Measurements from ENCODE around the gene BAIAP3.

Gene BAIAP3

GRCh38 chr16:1319041-1319440 lies 14.4 kb upstream of the BAIAP3 start:
- Histone ChIP-seq H3K27ac (no peak overlapping the region), H3K4me3 (no peak overlapping the region)
- TF ChIP-seq, protein P1, sequence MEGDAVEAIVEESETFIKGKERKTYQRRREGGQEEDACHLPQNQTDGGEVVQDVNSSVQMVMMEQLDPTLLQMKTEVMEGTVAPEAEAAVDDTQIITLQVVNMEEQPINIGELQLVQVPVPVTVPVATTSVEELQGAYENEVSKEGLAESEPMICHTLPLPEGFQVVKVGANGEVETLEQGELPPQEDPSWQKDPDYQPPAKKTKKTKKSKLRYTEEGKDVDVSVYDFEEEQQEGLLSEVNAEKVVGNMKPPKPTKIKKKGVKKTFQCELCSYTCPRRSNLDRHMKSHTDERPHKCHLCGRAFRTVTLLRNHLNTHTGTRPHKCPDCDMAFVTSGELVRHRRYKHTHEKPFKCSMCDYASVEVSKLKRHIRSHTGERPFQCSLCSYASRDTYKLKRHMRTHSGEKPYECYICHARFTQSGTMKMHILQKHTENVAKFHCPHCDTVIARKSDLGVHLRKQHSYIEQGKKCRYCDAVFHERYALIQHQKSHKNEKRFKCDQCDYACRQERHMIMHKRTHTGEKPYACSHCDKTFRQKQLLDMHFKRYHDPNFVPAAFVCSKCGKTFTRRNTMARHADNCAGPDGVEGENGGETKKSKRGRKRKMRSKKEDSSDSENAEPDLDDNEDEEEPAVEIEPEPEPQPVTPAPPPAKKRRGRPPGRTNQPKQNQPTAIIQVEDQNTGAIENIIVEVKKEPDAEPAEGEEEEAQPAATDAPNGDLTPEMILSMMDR (IDR thresholded peaks at IDR 0.05), result no peak
- no peak for DNase-seq (ENCODE audit: low spot score)

DNA sequence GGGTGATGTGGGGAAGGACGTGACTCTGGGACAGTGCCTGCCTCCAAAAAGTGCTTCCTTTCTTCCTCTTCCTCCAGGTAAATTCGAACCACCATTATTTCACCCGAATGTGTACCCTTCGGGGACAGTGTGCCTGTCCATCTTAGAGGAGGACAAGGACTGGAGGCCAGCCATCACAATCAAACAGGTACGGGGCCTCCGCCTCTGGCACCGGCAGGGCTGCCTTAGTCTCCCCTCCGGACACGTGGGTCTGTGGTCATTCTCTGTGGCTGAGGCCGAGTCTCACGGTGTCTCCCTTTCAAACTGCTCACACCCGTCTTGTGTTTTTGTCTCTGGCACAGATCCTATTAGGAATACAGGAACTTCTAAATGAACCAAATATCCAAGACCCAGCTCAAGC lies 13.3 kb upstream of the BAIAP3 start:
- H3K4me3 ChIP-seq, result no peak overlapping the region
- no peak overlapping the region for H3K27ac ChIP-seq
- DNase-seq (ENCODE audit: low spot score), result no peak
- TF ChIP-seq, protein P1 (IDR thresholded peaks at IDR 0.05), result no peak

DNA sequence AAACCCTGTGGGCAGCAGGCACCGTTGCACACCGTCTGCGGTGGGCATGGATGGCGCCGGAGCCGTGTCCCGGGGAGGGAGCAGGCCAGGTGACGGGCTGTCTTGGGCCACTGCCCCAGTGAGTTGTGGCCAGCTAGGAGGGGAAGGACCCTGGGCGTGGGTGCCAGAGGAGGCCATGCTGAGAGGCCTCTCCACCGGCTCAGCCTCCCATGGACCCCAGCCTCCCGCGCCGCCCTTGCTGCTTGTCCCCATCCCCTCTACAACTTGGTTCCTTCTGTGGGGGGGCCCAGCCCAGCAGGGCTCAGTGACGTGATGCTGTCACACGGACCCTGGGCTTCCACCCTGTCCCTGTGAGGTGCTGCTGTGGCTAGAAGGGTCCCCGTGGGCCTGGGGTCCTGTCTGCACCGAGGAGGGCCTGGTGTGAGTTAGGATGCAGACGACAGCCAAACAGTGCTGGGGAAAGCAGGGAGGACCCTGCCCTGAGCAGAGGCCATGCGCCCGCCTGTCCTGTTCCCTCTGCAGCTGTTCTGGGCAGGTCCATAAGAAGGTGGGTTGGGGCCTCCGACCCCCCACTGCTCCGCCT lies 12.7 kb upstream of the BAIAP3 start:
- DNase-seq (ENCODE audit: low spot score), result no peak
- Histone ChIP-seq H3K4me3 (no peak overlapping the region), H3K27ac (no peak overlapping the region)
- TF ChIP-seq, protein P1 (IDR thresholded peaks at IDR 0.05), result no peak

- no peak for DNase-seq (ENCODE audit: low spot score)
- TF ChIP-seq, protein P1 (IDR thresholded peaks at IDR 0.05), result no peak
- no peak overlapping the region for H3K27ac ChIP-seq
- no peak overlapping the region for H3K4me3 ChIP-seq
Measured at GRCh38 chr16:1322407-1322806, 11.0 kb upstream of the BAIAP3 start.

DNA sequence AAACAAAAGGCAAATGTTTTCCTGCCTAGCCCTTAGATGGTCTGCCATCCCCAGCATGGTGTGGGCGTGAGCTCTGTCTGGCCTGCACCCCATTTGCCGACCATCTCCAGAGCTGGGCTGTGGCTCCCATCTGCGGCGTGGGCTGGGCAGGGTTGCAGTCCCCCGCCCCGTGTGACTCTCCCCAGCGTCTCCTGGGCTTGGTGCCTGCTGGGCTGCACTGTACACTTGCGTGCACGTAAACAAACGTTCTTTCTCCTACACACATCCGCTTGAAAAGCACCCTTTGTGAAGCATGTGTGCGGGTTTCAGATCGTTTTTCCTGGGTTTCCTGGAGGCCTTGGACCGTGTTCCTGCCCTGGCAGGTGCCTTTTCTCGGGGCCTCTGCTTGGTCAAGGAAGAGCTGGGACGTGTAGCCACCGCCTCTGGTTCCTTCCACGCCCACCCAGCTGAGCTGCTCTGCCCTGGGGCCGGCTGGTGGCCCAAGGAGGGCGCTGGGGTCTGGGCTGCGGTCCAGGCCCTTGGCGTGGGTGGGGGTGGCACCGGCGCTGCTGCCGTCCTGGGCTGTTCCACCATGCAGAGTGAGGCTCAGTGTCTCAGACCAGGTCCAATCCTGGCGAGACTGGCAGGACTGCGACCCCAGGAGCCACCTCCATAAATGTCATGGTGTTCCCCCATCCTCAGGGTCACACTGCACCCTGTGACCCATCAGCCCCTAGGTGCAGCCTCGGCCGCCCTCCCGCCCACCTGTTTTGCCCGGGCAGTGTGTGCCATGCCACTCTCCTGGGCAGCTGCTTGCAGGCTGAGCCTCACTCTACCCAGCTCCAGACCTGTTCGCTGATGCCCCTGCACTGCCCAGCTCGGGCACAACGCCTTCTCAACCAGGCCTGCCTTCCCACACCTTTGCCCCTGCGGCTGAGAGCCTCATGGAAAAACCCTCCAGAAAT lies 9.9 kb upstream of the BAIAP3 start:
- no peak for DNase-seq (ENCODE audit: low spot score)
- no peak overlapping the region for H3K4me3 ChIP-seq
- no peak overlapping the region for H3K27ac ChIP-seq

GRCh38 chr16:1324286-1324826 lies 9.1 kb upstream of the BAIAP3 start:
- no peak for DNase-seq (ENCODE audit: low spot score)
- Histone ChIP-seq H3K27ac (no peak overlapping the region), H3K4me3 (no peak overlapping the region)
- TF ChIP-seq, protein P1 (IDR thresholded peaks at IDR 0.05), result no peak

More for the DNA sequence above, 9.9 kb upstream of the BAIAP3 start:
- TF ChIP-seq, protein P1 (IDR thresholded peaks at IDR 0.05), result no peak
